ENCODE measurements around the gene MAT2B. TPM values are rescaled to one million over a fixed set of nuclear protein-coding genes. Genes with fewer than 3 reads are reported as not detected.

The MAT2B gene
- total and polyA plus RNA-seq, 4 donors: 39.3 to 62.4 (median 43.8) TPM

GRCh38 chr5:163552536-163552935 is 47.1 kb downstream of the MAT2B start:
- DNase-seq: no peak
- intact Hi-C loops (cut with DNase I): no loop called here

GRCh38 chr5:163561339-163561738 is 55.9 kb downstream of the MAT2B start:
- Histone ChIP-seq H3K27me3 (ENCODE audit: control insufficient read depth in 1 of 2, insufficient read depth in 2 of 2, low read length in 1 of 2) (no peaks in the 10 kb centered on the region), H3K4me1 (ENCODE audit: control insufficient read depth in 1 of 2, insufficient read depth in 2 of 2, low read length in 2 of 2) (no peaks in the 10 kb centered on the region), H3K36me3 (ENCODE audit: control insufficient read depth in 1 of 2, insufficient read depth in 2 of 2, low read length in 1 of 2) (no peaks in the 10 kb centered on the region), H3K4me3 (ENCODE audit: low read length in 2 of 2) (no peak overlapping the region), H3K9me3 (ENCODE audit: control insufficient read depth, low read length) (peaks cover 2% of the 10 kb centered on the region), H3K27ac (ENCODE audit: low read depth in 1 of 2, low read length in 2 of 2) (no peak overlapping the region)
- WGBS, 2 donors: 78 to 82% methylated on average over 5 of the region's 5 CpGs
- ATAC-seq (ENCODE audit: low FRiP score): no peak
- no peak for DNase-seq
- intact Hi-C loops (cut with DNase I): loop anchor here in 1 of 2 donors (10.0 kb wide), 1 partner anchor 943 kb away; no protein-coding TSS in a partner anchor

More at GRCh38 chr5:163552536-163552935, 47.1 kb downstream of the MAT2B start:
- Histone ChIP-seq H3K27ac (ENCODE audit: low read depth in 1 of 2, low read length in 2 of 2) (no peak overlapping the region), H3K4me3 (ENCODE audit: low read length in 2 of 2) (no peak overlapping the region), H3K36me3 (ENCODE audit: control insufficient read depth in 1 of 2, insufficient read depth in 2 of 2, low read length in 1 of 2) (no peaks in the 10 kb centered on the region), H3K4me1 (ENCODE audit: control insufficient read depth in 1 of 2, insufficient read depth in 2 of 2, low read length in 2 of 2) (no peaks in the 10 kb centered on the region), H3K9me3 (ENCODE audit: control insufficient read depth, low read length) (peaks cover 2% of the 10 kb centered on the region), H3K27me3 (ENCODE audit: control insufficient read depth in 1 of 2, insufficient read depth in 2 of 2, low read length in 1 of 2) (no peaks in the 10 kb centered on the region)
- no peak for ATAC-seq (ENCODE audit: low FRiP score)
- 93 to 94% methylated on average over 1 of the region's 1 CpG for WGBS, 2 donors

GRCh38 chr5:163562071-163562470 is 56.7 kb downstream of the MAT2B start:
- no peak overlapping the region for H3K4me3 ChIP-seq (ENCODE audit: low read length in 2 of 2)
- H3K36me3 ChIP-seq (ENCODE audit: control insufficient read depth in 1 of 2, insufficient read depth in 2 of 2, low read length in 1 of 2): no peaks in the 10 kb centered on the region
- ATAC-seq (ENCODE audit: low FRiP score) (no peak), DNase-seq (no peak)
- H3K9me3 ChIP-seq (ENCODE audit: control insufficient read depth, low read length): no peaks in the 10 kb centered on the region
- H3K27ac ChIP-seq (ENCODE audit: low read depth in 1 of 2, low read length in 2 of 2): no peak overlapping the region
- 36 to 38% methylated on average over 3 of the region's 3 CpGs for WGBS, 2 donors
- peaks cover 0 to 3% of the 10 kb centered on the region in 2 donors for H3K27me3 ChIP-seq (ENCODE audit: control insufficient read depth in 1 of 2, insufficient read depth in 2 of 2, low read length in 1 of 2)
- intact Hi-C loops (cut with DNase I): loop anchor here in 1 of 2 donors (10.0 kb wide), 1 partner anchor 943 kb away; no protein-coding TSS in a partner anchor
- H3K4me1 ChIP-seq (ENCODE audit: control insufficient read depth in 1 of 2, insufficient read depth in 2 of 2, low read length in 2 of 2): no peaks in the 10 kb centered on the region

DNA sequence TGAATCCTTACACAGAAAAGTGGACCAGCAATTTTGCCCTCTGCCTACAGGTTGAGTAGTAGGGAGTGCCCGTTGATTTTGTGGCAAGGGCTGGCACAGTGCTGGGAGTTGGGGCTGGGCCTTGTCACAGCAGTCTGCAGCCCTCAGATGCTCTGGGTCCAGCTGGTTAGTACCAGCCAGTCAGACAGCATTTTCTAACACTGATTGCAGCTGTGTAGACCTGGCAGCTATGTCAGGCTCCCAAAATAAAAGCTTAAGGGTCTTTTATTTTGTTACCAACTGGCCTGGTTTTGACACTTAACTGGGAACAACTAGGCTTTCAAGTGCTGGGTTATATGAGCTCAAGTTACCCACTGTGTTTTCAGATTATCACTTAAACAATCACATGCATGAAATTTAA is 57.7 kb downstream of the MAT2B start:
- Histone ChIP-seq H3K27ac (ENCODE audit: low read depth in 1 of 2, low read length in 2 of 2) (no peak overlapping the region), H3K4me1 (ENCODE audit: control insufficient read depth in 1 of 2, insufficient read depth in 2 of 2, low read length in 2 of 2) (no peaks in the 10 kb centered on the region), H3K36me3 (ENCODE audit: control insufficient read depth in 1 of 2, insufficient read depth in 2 of 2, low read length in 1 of 2) (no peaks in the 10 kb centered on the region), H3K27me3 (ENCODE audit: control insufficient read depth in 1 of 2, insufficient read depth in 2 of 2, low read length in 1 of 2) (peaks cover 0 to 3% of the 10 kb centered on the region in 2 donors), H3K9me3 (ENCODE audit: control insufficient read depth, low read length) (no peaks in the 10 kb centered on the region), H3K4me3 (ENCODE audit: low read length in 2 of 2) (no peak overlapping the region)
- 17 to 27% methylated on average over 1 of the region's 1 CpG for WGBS, 2 donors
- intact Hi-C loops (cut with DNase I): loop anchor here in 1 of 2 donors (10.0 kb wide), 1 partner anchor 942 kb away; no protein-coding TSS in a partner anchor
- DNase-seq (no peak), ATAC-seq (ENCODE audit: low FRiP score) (no peak)

- Histone ChIP-seq H3K9me3 (ENCODE audit: control insufficient read depth, low read length) (no peaks in the 10 kb centered on the region), H3K27ac (ENCODE audit: low read depth in 1 of 2, low read length in 2 of 2) (no peak overlapping the region), H3K27me3 (ENCODE audit: control insufficient read depth in 1 of 2, insufficient read depth in 2 of 2, low read length in 1 of 2) (peaks cover 0 to 3% of the 10 kb centered on the region in 2 donors), H3K36me3 (ENCODE audit: control insufficient read depth in 1 of 2, insufficient read depth in 2 of 2, low read length in 1 of 2) (no peaks in the 10 kb centered on the region), H3K4me3 (ENCODE audit: low read length in 2 of 2) (no peak overlapping the region), H3K4me1 (ENCODE audit: control insufficient read depth in 1 of 2, insufficient read depth in 2 of 2, low read length in 2 of 2) (no peaks in the 10 kb centered on the region)
- WGBS, 2 donors: 29 to 45% methylated on average over 3 of the region's 3 CpGs
- ATAC-seq (ENCODE audit: low FRiP score): no peak
- intact Hi-C loops (cut with DNase I): loop anchor here in 1 of 2 donors (10.0 kb wide), 1 partner anchor 941 kb away; no protein-coding TSS in a partner anchor
- DNase-seq: no peak
These were observed 58.5 kb downstream of the MAT2B start for GRCh38 chr5:163563880-163564279.

- ATAC-seq (ENCODE audit: low FRiP score): peak; percentile 74
- intact Hi-C loops (cut with DNase I): loop anchor here in 1 of 2 donors (10.0 kb wide), 1 partner anchor 940 kb away; no protein-coding TSS in a partner anchor
- H3K9me3 ChIP-seq (ENCODE audit: control insufficient read depth, low read length): no peaks in the 10 kb centered on the region
- H3K4me1 ChIP-seq (ENCODE audit: control insufficient read depth in 1 of 2, insufficient read depth in 2 of 2, low read length in 2 of 2): no peaks in the 10 kb centered on the region
- H3K27ac ChIP-seq (ENCODE audit: low read depth in 1 of 2, low read length in 2 of 2): no peak overlapping the region
- no peaks in the 10 kb centered on the region for H3K36me3 ChIP-seq (ENCODE audit: control insufficient read depth in 1 of 2, insufficient read depth in 2 of 2, low read length in 1 of 2)
- no peak for DNase-seq
- H3K27me3 ChIP-seq (ENCODE audit: control insufficient read depth in 1 of 2, insufficient read depth in 2 of 2, low read length in 1 of 2): peaks cover 0 to 3% of the 10 kb centered on the region in 2 donors
- no peak overlapping the region for H3K4me3 ChIP-seq (ENCODE audit: low read length in 2 of 2)
- WGBS, 2 donors: 11 to 13% methylated on average over 7 of the region's 7 CpGs
These were observed 59.0 kb downstream of the MAT2B start for GRCh38 chr5:163564321-163564938.

- H3K9me3 ChIP-seq (ENCODE audit: control insufficient read depth, low read length): peaks cover 1% of the 10 kb centered on the region
- no peaks in the 10 kb centered on the region for H3K36me3 ChIP-seq (ENCODE audit: control insufficient read depth in 1 of 2, insufficient read depth in 2 of 2, low read length in 1 of 2)
- no peaks in the 10 kb centered on the region for H3K4me1 ChIP-seq (ENCODE audit: control insufficient read depth in 1 of 2, insufficient read depth in 2 of 2, low read length in 2 of 2)
- H3K27ac ChIP-seq (ENCODE audit: low read depth in 1 of 2, low read length in 2 of 2): no peak overlapping the region
- 5% methylated on average over 11 of the region's 11 CpGs for WGBS, 2 donors
- ATAC-seq (ENCODE audit: low FRiP score) (no peak), DNase-seq (no peak)
- no peak overlapping the region for H3K4me3 ChIP-seq (ENCODE audit: low read length in 2 of 2)
- H3K27me3 ChIP-seq (ENCODE audit: control insufficient read depth in 1 of 2, insufficient read depth in 2 of 2, low read length in 1 of 2): peaks cover 0 to 3% of the 10 kb centered on the region in 2 donors
- intact Hi-C loops (cut with DNase I): loop anchor here (5.0 to 10.0 kb wide), 2 partner anchors 937 to 939 kb away; no protein-coding TSS in a partner anchor
These were observed 60.1 kb downstream of the MAT2B start for GRCh38 chr5:163565492-163565891.

- ATAC-seq (ENCODE audit: low FRiP score): peak; percentile 42
- 2 to 3% methylated on average over 32 of the region's 32 CpGs for WGBS, 2 donors
- intact Hi-C loops (cut with DNase I): loop anchor here (5.0 to 10.0 kb wide), 2 partner anchors 936 to 939 kb away; no protein-coding TSS in a partner anchor
These were observed 60.7 kb downstream of the MAT2B start for GRCh38 chr5:163565931-163566608.

More at GRCh38 chr5:163565931-163566608, 60.7 kb downstream of the MAT2B start:
- DNase-seq: peak in 1 of 2 donors; percentile 74
- H3K36me3 ChIP-seq (ENCODE audit: control insufficient read depth in 1 of 2, insufficient read depth in 2 of 2, low read length in 1 of 2): no peaks in the 10 kb centered on the region
- peaks cover 0 to 3% of the 10 kb centered on the region in 2 donors for H3K27me3 ChIP-seq (ENCODE audit: control insufficient read depth in 1 of 2, insufficient read depth in 2 of 2, low read length in 1 of 2)
- H3K9me3 ChIP-seq (ENCODE audit: control insufficient read depth, low read length): peaks cover 1% of the 10 kb centered on the region
- peak overlapping the region in 1 of 2 donors; percentile 39 for H3K4me3 ChIP-seq (ENCODE audit: low read length in 2 of 2)
- no peak overlapping the region for H3K27ac ChIP-seq (ENCODE audit: low read depth in 1 of 2, low read length in 2 of 2)
- H3K4me1 ChIP-seq (ENCODE audit: control insufficient read depth in 1 of 2, insufficient read depth in 2 of 2, low read length in 2 of 2): no peaks in the 10 kb centered on the region
